ENCODE data around the gene HARS1. TPM values are rescaled to one million over a fixed set of nuclear protein-coding genes. Genes with fewer than 3 reads are reported as not detected.
"Not testable (repeated sequence)": the region's sequence is repeated elsewhere in the genome, so short reads cannot be mapped to it uniquely, and the experiment has no call there.

HARS1 gene, protein sequence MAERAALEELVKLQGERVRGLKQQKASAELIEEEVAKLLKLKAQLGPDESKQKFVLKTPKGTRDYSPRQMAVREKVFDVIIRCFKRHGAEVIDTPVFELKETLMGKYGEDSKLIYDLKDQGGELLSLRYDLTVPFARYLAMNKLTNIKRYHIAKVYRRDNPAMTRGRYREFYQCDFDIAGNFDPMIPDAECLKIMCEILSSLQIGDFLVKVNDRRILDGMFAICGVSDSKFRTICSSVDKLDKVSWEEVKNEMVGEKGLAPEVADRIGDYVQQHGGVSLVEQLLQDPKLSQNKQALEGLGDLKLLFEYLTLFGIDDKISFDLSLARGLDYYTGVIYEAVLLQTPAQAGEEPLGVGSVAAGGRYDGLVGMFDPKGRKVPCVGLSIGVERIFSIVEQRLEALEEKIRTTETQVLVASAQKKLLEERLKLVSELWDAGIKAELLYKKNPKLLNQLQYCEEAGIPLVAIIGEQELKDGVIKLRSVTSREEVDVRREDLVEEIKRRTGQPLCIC
- 100 to 1,000 TPM in 1 of 2 donors, 10 to 100 TPM in 1; 82.2 to 103 TPM for total RNA-seq

DNA sequence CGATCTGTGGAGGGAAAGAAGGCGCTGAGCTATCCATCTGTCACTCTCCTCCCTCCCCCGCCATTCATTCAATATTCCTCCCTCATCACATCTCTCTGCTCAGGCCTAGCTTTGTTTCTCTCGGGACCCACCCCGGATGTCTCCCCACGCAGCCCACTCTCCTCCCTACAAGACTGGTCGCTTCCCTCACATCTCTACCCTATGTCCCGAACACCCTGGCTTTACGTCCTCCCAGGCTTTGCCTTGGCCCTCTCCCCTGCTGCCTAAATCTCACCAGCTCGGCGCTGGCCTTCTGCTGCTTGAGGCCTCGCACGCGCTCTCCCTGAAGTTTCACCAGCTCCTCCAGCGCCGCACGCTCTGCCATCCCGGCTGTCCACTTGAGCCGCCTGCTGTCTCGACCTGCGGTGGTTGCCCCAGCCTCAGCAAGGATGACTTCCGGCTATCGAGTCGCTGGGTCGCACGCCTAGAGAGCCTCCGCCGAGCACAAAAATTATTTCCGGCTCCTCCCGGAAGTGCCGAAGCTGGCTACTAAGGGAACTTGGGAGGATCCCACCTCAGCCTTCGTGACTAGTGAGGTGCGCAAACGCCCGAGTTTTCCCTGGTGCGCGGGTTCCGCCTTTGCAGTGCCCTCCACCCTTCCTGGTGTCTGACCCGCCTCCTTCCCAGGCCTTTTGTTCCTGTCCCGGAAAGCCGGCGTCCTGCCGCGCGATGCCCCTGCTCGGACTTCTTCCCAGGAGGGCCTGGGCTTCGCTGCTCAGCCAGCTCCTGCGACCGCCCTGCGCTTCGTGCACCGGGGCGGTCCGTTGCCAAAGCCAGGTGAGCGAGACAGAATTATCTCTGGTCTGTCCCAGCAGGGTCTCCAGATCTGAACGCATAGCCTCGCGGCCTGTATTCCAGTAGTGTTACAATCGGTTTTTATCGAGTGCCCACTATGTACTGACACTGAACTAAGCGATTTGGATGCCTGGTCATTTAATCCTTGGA is at the start of gene HARS1, which contains the start of gene HARS2:
TSS of gene HARS1 (minus strand) at position 430 of the 984 bp plus-strand sequence. CDS start at position 364, 66 bp downstream.
TSS of gene HARS2 (plus strand) at position 515 of the 984 bp plus-strand sequence. CDS start at position 709, 194 bp downstream.
- no peaks in the 10 kb centered on the region for H3K27me3 Mint-ChIP-seq
- H3K4me1 Mint-ChIP-seq = peaks cover 18% of the 10 kb centered on the region
- peak within 1 kb of the TSS; percentile 99 for H3K4me3 Mint-ChIP-seq
- peaks cover 92% of the 10 kb centered on the region for H3K36me3 Mint-ChIP-seq (ENCODE audit: low read depth)
- H3K9me3 Mint-ChIP-seq = no peaks in the 10 kb centered on the region
- ATAC-seq (replicated peaks) = peak; percentile 95
- peak within 1 kb of the TSS; percentile 97 for H3K27ac Mint-ChIP-seq

- Mint-ChIP-seq H3K27me3 (peaks cover 34% of the 10 kb centered on the region), H3K4me3 (no peak overlapping the region), H3K4me1 (no peaks in the 10 kb centered on the region), H3K27ac (no peak overlapping the region), H3K9me3 (peaks cover 16% of the 10 kb centered on the region), H3K36me3 (ENCODE audit: low read depth) (no peaks in the 10 kb centered on the region)
- no peak for ATAC-seq (replicated peaks)
These were observed 46.3 kb upstream of the HARS1 start for GRCh38 chr5:140737486-140737885.

GRCh38 chr5:140734354-140734753 is 43.2 kb upstream of the HARS1 start:
- Mint-ChIP-seq H3K9me3 (peaks cover 5% of the 10 kb centered on the region), H3K27ac (no peak overlapping the region), H3K36me3 (ENCODE audit: low read depth) (no peaks in the 10 kb centered on the region), H3K4me3 (no peak overlapping the region), H3K27me3 (peaks cover 33% of the 10 kb centered on the region), H3K4me1 (no peaks in the 10 kb centered on the region)
- no peak for ATAC-seq (replicated peaks)

- no peak overlapping the region for H3K4me3 Mint-ChIP-seq
- H3K27ac Mint-ChIP-seq = no peak overlapping the region
- peaks cover 5% of the 10 kb centered on the region for H3K4me1 Mint-ChIP-seq
- ATAC-seq (replicated peaks) = no peak
- peaks cover 33% of the 10 kb centered on the region for H3K27me3 Mint-ChIP-seq
- no peaks in the 10 kb centered on the region for H3K36me3 Mint-ChIP-seq (ENCODE audit: low read depth)
- H3K9me3 Mint-ChIP-seq = peaks cover 5% of the 10 kb centered on the region
These were observed 41.9 kb upstream of the HARS1 start for GRCh38 chr5:140733098-140733497.

DNA sequence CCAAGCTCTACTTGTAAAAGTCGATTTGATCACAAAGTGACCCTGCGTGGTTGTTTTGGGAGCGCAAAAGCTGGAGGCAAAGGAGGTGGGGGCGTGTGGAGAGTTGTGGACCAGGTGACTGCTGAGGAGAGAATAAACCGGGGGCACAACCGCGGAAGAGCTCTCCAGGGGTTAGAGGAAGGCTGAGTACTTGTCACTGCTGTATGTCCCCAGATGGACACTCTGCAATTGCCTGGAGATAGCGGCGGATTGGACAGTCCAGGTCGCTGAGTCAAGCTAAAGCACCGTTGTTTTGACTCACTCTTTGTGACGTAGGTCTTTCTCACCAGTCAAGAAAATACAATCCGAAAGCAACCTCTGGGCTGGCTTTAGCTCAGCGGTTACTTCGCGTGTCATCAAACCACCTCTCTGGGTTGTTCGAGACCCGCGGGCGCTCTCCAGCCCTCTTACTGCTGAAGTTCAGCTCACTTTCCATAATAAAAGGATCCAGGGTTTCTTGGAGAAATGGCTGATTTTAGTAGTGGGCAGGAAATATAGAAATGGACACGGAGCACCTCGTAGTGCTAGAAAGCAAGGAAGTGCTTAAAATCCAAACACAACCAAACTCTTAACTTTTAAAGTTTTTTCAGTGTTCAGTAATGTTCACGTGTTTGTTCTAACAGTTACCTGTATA is 34.8 kb upstream of the HARS1 start:
- peak overlapping the region; percentile 100 for H3K27ac Mint-ChIP-seq

GRCh38 chr5:140721395-140721794 is 30.2 kb upstream of the HARS1 start:
- H3K4me1 Mint-ChIP-seq; H3K36me3 Mint-ChIP-seq (ENCODE audit: low read depth); ATAC-seq (replicated peaks); H3K27me3 Mint-ChIP-seq; H3K27ac Mint-ChIP-seq; H3K9me3 Mint-ChIP-seq; H3K4me3 Mint-ChIP-seq: not testable (repeated sequence)

More for the DNA sequence above, 34.8 kb upstream of the HARS1 start:
- Mint-ChIP-seq H3K4me1 (peaks cover 18% of the 10 kb centered on the region), H3K9me3 (peaks cover 3% of the 10 kb centered on the region), H3K27me3 (peaks cover 11% of the 10 kb centered on the region), H3K4me3 (peak overlapping the region; percentile 79), H3K36me3 (ENCODE audit: low read depth) (peaks cover 10% of the 10 kb centered on the region)
- peak; percentile 96 for ATAC-seq (replicated peaks)

GRCh38 chr5:140720738-140721137 is 29.6 kb upstream of the HARS1 start:
- not testable (repeated sequence) for H3K36me3 Mint-ChIP-seq (ENCODE audit: low read depth); ATAC-seq (replicated peaks); H3K9me3 Mint-ChIP-seq

DNA sequence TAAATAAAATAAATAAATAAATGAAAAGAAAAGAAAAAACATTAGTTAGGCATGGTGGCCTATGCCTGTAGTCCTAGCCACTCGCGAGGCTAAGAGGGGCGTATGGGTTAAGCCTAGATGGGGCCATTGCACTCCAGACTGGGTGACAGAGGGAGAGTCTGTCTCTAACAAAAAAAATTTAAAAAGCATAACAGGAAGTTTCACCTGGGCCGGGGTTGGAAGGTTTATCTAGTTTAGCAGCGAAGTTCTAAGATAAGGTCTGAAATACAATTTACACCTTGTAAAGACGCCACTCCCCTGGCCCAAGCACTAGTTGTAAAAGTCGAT is 27.1 kb upstream of the HARS1 start:
- no peak for ATAC-seq (replicated peaks)
- Mint-ChIP-seq H3K27ac (peak overlapping the region; percentile 79), H3K27me3 (peaks cover 5% of the 10 kb centered on the region), H3K4me3 (peak overlapping the region; percentile 44), H3K9me3 (no peaks in the 10 kb centered on the region), H3K36me3 (ENCODE audit: low read depth) (no peaks in the 10 kb centered on the region), H3K4me1 (peaks cover 4% of the 10 kb centered on the region)

More at GRCh38 chr5:140720738-140721137, 29.6 kb upstream of the HARS1 start:
- not testable (repeated sequence) for H3K27me3 Mint-ChIP-seq, H3K4me3 Mint-ChIP-seq, H3K27ac Mint-ChIP-seq, H3K4me1 Mint-ChIP-seq

- H3K27ac Mint-ChIP-seq; H3K27me3 Mint-ChIP-seq; ATAC-seq (replicated peaks); H3K36me3 Mint-ChIP-seq (ENCODE audit: low read depth); H3K9me3 Mint-ChIP-seq; H3K4me3 Mint-ChIP-seq; H3K4me1 Mint-ChIP-seq: not testable (repeated sequence)
These were observed 25.1 kb upstream of the HARS1 start for GRCh38 chr5:140716238-140716637.

GRCh38 chr5:140713562-140714094 is 22.5 kb upstream of the HARS1 start:
- peaks cover 13% of the 10 kb centered on the region for H3K36me3 Mint-ChIP-seq (ENCODE audit: low read depth)
- no peaks in the 10 kb centered on the region for H3K27me3 Mint-ChIP-seq
- no peak overlapping the region for H3K27ac Mint-ChIP-seq
- H3K9me3 Mint-ChIP-seq = peaks cover 3% of the 10 kb centered on the region
- peak overlapping the region; percentile 2 for H3K4me3 Mint-ChIP-seq
- ATAC-seq (replicated peaks) = no peak
- H3K4me1 Mint-ChIP-seq = peaks cover 19% of the 10 kb centered on the region

GRCh38 chr5:140711794-140712193 is 20.6 kb upstream of the HARS1 start:
- no peak for ATAC-seq (replicated peaks)
- H3K36me3 Mint-ChIP-seq (ENCODE audit: low read depth) = peaks cover 24% of the 10 kb centered on the region
- H3K27ac Mint-ChIP-seq = peak overlapping the region; percentile 100
- peaks cover 3% of the 10 kb centered on the region for H3K9me3 Mint-ChIP-seq
- peaks cover 19% of the 10 kb centered on the region for H3K4me1 Mint-ChIP-seq
- no peaks in the 10 kb centered on the region for H3K27me3 Mint-ChIP-seq
- H3K4me3 Mint-ChIP-seq = peak overlapping the region; percentile 95

- peak; percentile 91 for ATAC-seq (replicated peaks)
These were observed 19.9 kb upstream of the HARS1 start for GRCh38 chr5:140710899-140711552.

GRCh38 chr5:140708787-140709186 is 17.6 kb upstream of the HARS1 start:
- Mint-ChIP-seq H3K4me1 (peaks cover 17% of the 10 kb centered on the region), H3K4me3 (peak overlapping the region; percentile 95), H3K36me3 (ENCODE audit: low read depth) (peaks cover 54% of the 10 kb centered on the region)
- not testable (repeated sequence) for ATAC-seq (replicated peaks); H3K27ac Mint-ChIP-seq; H3K9me3 Mint-ChIP-seq; H3K27me3 Mint-ChIP-seq

More at GRCh38 chr5:140710899-140711552, 19.9 kb upstream of the HARS1 start:
- peaks cover 3% of the 10 kb centered on the region for H3K9me3 Mint-ChIP-seq
- peaks cover 19% of the 10 kb centered on the region for H3K4me1 Mint-ChIP-seq
- peak overlapping the region; percentile 100 for H3K27ac Mint-ChIP-seq
- peaks cover 31% of the 10 kb centered on the region for H3K36me3 Mint-ChIP-seq (ENCODE audit: low read depth)
- no peaks in the 10 kb centered on the region for H3K27me3 Mint-ChIP-seq
- H3K4me3 Mint-ChIP-seq = peak overlapping the region; percentile 95
